Activated B cell treated with CpG ODN at 0.5 μM for 24 hours (primary cell): ENCODE data around the gene PPM1A. TPM values are rescaled to one million over a fixed set of nuclear protein-coding genes. Genes with fewer than 3 reads are reported as not detected.

Experiments used
- ATAC-seq: fragments of 200-7000 bp; cut with Tn5 transposase; one replicate; pipeline ENCODE4 v1.10.0; 2021; ENCODE audit warnings: low read depth, mild to moderate bottlenecking, moderate library complexity
- CTCF ChIA-PET: fragments of 350-600 bp; sonication (Branson Sonifier 250); formaldehyde crosslinking; loops from one replicate; lab custom pipeline; 2021; ENCODE audit warnings: antibody characterized with exemption; lab: Charles Lee
- POLR2A ChIA-PET: fragments of 350-600 bp; sonication (Branson Sonifier 250); formaldehyde crosslinking; loops from one replicate; lab custom pipeline; 2021; ENCODE audit warnings: antibody characterized with exemption; lab: Charles Lee
- DNase-seq: peaks from one replicate; pipeline ENCODE4 v3.0.0; 2022
- H3K27ac Mint-ChIP-seq: one replicate; pipeline ENCODE4 v1.8.0; 2020; ENCODE audit warnings: mixed read lengths
- H3K27me3 Mint-ChIP-seq: one replicate; pipeline ENCODE4 v1.8.0; 2021; ENCODE audit warnings: mixed read lengths
- H3K36me3 Mint-ChIP-seq: one replicate; pipeline ENCODE4 v1.8.0; 2021; ENCODE audit warnings: low read depth, mixed read lengths
- H3K4me1 Mint-ChIP-seq: one replicate; pipeline ENCODE4 v1.8.0; 2021; ENCODE audit warnings: mixed read lengths
- H3K4me3 Mint-ChIP-seq: one replicate; pipeline ENCODE4 v1.8.0; 2020; ENCODE audit warnings: mild to moderate bottlenecking, mixed read lengths
- H3K9me3 Mint-ChIP-seq: one replicate; pipeline ENCODE4 v1.8.0; 2020; ENCODE audit warnings: mixed read lengths
- intact Hi-C: fragments of 100-400 bp; cut with micrococcal nuclease; formaldehyde crosslinking; loops from one replicate; pipeline ENCODE4 v1.15.1; 2024
- total RNA-seq: library from RNA; stranded (reverse); gene quantifications from 2 replicates; pipeline ENCODE4 v1.2.3, GENCODE V29; 2022
- TF ChIP-seq, protein P1 (sequence below): fragments of 200-600 bp; IDR thresholded peaks from one replicate; pipeline ENCODE4 v1.8.0; 2022; ENCODE audit warnings: antibody characterized with exemption, mild to moderate bottlenecking

Gene PPM1A
- total RNA-seq, result 40.1 and 47.5 TPM in 2 replicates

- peaks cover 52% of the 10 kb centered on the region for H3K4me1 Mint-ChIP-seq
- H3K9me3 Mint-ChIP-seq, result no peaks in the 10 kb centered on the region
- TF ChIP-seq, protein P1, sequence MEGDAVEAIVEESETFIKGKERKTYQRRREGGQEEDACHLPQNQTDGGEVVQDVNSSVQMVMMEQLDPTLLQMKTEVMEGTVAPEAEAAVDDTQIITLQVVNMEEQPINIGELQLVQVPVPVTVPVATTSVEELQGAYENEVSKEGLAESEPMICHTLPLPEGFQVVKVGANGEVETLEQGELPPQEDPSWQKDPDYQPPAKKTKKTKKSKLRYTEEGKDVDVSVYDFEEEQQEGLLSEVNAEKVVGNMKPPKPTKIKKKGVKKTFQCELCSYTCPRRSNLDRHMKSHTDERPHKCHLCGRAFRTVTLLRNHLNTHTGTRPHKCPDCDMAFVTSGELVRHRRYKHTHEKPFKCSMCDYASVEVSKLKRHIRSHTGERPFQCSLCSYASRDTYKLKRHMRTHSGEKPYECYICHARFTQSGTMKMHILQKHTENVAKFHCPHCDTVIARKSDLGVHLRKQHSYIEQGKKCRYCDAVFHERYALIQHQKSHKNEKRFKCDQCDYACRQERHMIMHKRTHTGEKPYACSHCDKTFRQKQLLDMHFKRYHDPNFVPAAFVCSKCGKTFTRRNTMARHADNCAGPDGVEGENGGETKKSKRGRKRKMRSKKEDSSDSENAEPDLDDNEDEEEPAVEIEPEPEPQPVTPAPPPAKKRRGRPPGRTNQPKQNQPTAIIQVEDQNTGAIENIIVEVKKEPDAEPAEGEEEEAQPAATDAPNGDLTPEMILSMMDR, result no peak
- peak within 1 kb of the TSS; percentile 100 for H3K27ac Mint-ChIP-seq
- peak; percentile 68 for ATAC-seq
- intact Hi-C loops, result loop anchor here (1.0 to 2.0 kb wide), 17 partner anchors 17 to 1950 kb away; partner anchors contain the start of genes ARID4A, DAAM1, DHRS7 and JKAMP
- H3K27me3 Mint-ChIP-seq, result peaks cover 2% of the 10 kb centered on the region
- ChIA-PET CTCF (interaction anchor here (0.7 to 1.3 kb wide), 6 partner anchors 18 to 284 kb away, joined by 3 to 4 read pairs (median 4); no protein-coding TSS in a partner anchor), POLR2A (interaction anchor here (0.5 to 3.1 kb wide), 47 partner anchors 8 to 1951 kb away, joined by 3 to 57 read pairs (median 6); partner anchors contain the start of genes ARID4A, DAAM1, DHRS7 and JKAMP)
- peak; percentile 89 for DNase-seq
- H3K36me3 Mint-ChIP-seq, result peaks cover 9% of the 10 kb centered on the region
- H3K4me3 Mint-ChIP-seq, result peak within 1 kb of the TSS; percentile 99
Measured at GRCh38 chr14:60248697-60249318, at the start of gene PPM1A. PPM1A (plus strand) TSS chr14:60249221; CDS start chr14:60282704, 33,483 bp downstream.

- intact Hi-C loops, result loop anchor here (5.0 kb wide), 2 partner anchors 133 to 358 kb away; no protein-coding TSS in a partner anchor
- CTCF ChIA-PET, result no interaction called here
- no peak for ATAC-seq
- Mint-ChIP-seq H3K4me3 (no peak overlapping the region), H3K9me3 (peaks cover 18% of the 10 kb centered on the region), H3K27ac (no peak overlapping the region), H3K27me3 (peaks cover 4% of the 10 kb centered on the region), H3K36me3 (peaks cover 3% of the 10 kb centered on the region), H3K4me1 (peaks cover 8% of the 10 kb centered on the region)
- DNase-seq, result no peak
- TF ChIP-seq, protein P1, result no peak
- POLR2A ChIA-PET, result interaction anchor here (1.1 kb wide), 1 partner anchor 49 kb away, joined by 3 read pairs; no protein-coding TSS in a partner anchor
Measured at GRCh38 chr14:60199321-60199720, 49.7 kb upstream of the PPM1A start.

- Mint-ChIP-seq H3K4me3 (peak overlapping the region; percentile 16), H3K9me3 (peaks cover 14% of the 10 kb centered on the region), H3K4me1 (peaks cover 22% of the 10 kb centered on the region), H3K36me3 (no peaks in the 10 kb centered on the region), H3K27ac (no peak overlapping the region), H3K27me3 (peaks cover 12% of the 10 kb centered on the region)
- ChIA-PET POLR2A (interaction anchor here (0.7 to 1.7 kb wide), 3 partner anchors 38 to 45 kb away, joined by 3 to 8 read pairs (median 3); partner anchors contain the start of gene PPM1A), CTCF (interaction anchor here (1.5 kb wide), 1 partner anchor 127 kb away, joined by 5 read pairs; no protein-coding TSS in a partner anchor)
- intact Hi-C loops, result no loop called here
- TF ChIP-seq, protein P1, result no peak
- no peak for DNase-seq
- peak; percentile 42 for ATAC-seq
Measured at GRCh38 chr14:60204104-60204842, 44.7 kb upstream of the PPM1A start.

GRCh38 chr14:60204843-60205774, 43.9 kb upstream of the PPM1A start:
- ChIA-PET CTCF (interaction anchor here (1.5 kb wide), 1 partner anchor 127 kb away, joined by 5 read pairs; no protein-coding TSS in a partner anchor), POLR2A (interaction anchor here (0.7 to 1.7 kb wide), 2 partner anchors 39 to 44 kb away, joined by 3 to 8 read pairs; partner anchors contain the start of gene PPM1A)
- ATAC-seq, result no peak
- TF ChIP-seq, protein P1, result no peak
- no peaks in the 10 kb centered on the region for H3K36me3 Mint-ChIP-seq
- H3K4me3 Mint-ChIP-seq, result no peak overlapping the region
- DNase-seq, result no peak
- peaks cover 10% of the 10 kb centered on the region for H3K27me3 Mint-ChIP-seq
- H3K27ac Mint-ChIP-seq, result no peak overlapping the region
- intact Hi-C loops, result no loop called here
- H3K9me3 Mint-ChIP-seq, result peaks cover 9% of the 10 kb centered on the region
- H3K4me1 Mint-ChIP-seq, result peaks cover 22% of the 10 kb centered on the region
